ENCODE data around the gene PCF11. TPM values are rescaled to one million over a fixed set of nuclear protein-coding genes. Genes with fewer than 3 reads are reported as not detected.

PCF11 gene
- polyA plus RNA-seq, 1 donor = 43.9 TPM

DNA sequence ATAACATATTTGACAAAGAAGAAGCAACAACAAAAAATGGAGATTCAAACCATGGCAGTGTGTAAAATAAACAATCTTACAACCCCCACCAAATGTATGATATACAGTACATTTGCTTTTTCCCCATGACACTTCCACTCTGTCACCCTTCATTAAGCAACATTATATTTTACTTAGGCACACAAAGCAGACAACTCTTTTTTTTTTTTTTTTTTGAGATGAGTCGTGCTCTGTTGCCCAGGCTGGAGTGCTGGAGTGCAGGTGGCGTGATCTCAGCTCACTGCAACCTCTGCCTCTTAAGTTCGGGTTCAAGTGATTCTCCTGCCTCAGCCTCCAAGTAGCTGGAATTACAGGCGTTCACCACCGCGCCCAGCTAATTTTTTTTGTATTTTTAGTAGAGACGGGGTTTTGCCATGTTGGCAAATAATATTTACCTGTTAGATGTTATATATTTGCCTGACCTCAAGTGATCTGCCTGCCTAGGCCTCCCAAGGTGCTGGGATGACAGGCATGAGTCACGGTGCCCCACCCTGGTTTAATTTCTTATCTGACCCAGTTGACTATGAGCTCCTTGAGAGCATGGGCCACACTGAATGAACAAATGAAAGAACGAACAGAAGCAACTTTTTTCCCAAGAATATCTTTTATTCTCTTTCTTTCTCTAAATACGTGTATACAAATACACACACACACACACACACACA, 5.5 kb upstream of the PCF11 start:
- no peak for DNase-seq (ENCODE audit: low read depth)

DNA sequence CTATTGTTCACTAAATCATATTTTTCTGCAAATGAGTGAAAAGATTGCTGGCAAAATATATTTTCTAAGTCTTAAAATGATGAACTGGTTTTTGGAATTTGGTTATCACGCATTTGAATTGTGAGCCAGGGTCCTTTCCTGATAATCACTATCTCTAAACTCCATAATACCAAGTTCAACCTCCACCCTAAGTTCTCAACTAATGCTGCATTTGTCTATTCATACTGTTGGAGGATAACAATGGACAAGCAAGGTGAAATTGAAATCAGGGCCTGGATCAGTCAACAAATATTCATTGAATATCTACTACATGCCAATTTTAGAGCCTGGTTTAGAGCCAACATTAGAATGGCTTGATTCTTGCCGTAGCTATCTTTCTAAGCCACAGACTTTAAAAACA, 4.7 kb upstream of the PCF11 start:
- no peak for DNase-seq (ENCODE audit: low read depth)

DNA sequence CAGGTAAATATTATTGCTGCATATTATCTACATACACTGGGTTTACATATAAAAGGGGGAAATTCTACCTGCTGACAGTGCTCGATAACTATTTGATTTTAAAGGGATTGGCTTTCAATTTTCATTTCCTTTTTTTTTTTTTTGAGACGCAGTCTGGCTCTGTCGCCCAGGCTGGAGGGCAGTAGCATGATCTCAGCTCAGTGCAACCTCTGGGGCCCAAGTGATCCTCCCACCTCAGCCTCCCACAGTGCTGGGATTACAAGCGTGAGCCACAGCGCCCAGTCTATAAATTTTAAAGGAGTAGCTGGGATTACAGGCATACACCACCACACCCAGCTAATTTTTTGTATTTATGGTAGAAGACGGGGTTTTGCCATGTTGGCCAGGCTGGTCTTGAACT, 3.2 kb upstream of the PCF11 start:
- no peak for DNase-seq (ENCODE audit: low read depth)

DNA sequence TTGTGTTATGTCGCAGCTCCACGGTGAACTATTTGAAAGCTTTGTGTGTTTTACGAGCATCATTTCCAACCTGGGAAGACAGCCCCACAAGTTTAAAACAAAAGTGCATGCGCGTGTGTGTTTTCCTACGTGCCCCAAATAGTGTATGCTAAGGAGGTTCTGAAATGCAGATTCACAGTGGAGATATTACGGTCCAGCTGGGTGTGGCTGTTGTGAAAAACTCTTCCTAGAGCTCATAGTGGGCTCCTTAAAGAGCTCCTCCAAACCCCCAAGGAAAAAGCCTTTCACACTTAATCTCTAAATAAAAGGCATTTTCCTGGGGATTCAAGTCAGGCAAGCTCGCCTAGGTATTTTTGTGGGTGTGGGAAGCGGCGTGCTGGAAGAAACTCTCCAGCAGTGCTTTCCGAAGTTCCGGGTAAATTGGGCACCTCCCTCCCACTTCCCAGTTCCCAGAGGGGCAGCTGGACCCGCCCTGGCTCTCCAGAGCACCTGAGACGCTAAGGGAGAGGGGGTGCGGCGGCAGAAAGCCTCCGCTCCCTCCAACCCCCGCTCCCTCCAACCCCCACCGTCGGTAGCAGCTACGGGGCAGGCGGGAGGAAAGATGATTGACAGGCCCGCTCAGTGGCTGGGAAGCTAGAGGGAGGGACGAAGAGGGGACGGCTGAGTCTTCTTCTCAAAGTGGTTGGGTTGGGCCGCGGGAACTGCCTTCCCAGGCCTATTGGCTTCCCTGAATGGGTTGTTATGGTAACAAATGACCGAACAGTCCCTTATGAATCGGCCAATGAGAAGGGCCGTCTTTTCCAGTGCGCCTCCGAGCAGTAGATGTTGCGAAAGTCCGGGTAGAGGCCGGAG, 561 bp upstream of the PCF11 start:
- DNase-seq (ENCODE audit: low read depth) = peak; percentile 100

DNA sequence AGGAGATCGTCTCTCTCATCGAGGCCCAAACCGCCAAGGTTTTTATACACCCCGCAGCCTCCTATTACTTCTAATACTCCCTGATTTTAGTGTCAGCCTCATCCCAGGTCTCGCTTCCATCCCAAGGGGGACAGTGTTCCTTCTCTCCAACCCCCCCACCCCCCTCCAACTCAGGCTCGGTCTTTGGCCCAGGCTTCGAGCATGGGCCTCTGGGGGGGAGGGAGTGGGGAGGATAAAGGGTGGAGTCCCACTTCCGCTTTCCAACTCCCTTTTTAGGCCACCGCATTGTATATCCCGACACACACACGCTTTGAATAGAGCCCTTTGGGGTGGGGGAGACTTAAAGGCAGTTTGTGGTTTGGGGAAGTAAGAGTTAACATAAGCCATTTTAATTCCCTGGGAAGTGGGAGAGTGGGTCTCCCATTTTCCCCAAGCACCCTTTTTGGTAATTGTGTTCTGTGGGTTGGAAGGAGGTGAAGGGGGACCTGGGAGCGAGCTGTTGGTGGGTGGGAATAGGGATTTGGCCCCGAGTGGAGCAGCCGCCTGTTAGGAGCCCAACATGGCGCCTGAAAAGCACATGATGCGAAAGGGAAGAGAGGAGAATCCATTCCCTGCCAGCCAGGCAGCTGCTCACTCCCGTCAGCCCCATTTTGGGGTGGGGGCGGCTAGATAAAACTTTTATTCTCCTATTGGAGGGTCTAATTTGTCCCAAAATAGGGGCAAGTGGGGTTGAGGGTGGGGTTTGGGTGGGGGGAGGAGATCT, 844 bp downstream of the PCF11 start:
- DNase-seq (ENCODE audit: low read depth) = peak; percentile 47

DNA sequence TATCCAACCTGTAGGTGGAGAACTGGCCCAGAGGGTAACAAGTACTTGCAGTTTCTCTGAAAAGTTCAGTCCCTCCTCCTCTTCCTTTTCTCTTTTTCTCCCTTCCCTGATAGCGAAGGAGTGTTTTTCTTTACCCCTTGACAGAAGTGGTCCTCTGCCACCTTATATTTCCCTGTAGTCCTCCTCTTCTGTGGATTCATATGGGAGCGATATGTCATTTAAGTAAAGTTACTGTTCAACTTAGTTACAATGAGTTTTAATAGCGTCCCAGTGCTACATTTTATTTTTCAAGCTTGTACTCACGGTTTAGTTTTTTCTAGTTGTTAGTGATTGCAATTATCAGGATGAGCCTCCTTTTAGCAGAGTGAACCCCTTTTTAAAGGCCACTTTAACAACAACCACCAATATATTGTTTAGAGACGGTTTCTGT, 1.4 kb downstream of the PCF11 start:
- no peak for DNase-seq (ENCODE audit: low read depth)

DNA sequence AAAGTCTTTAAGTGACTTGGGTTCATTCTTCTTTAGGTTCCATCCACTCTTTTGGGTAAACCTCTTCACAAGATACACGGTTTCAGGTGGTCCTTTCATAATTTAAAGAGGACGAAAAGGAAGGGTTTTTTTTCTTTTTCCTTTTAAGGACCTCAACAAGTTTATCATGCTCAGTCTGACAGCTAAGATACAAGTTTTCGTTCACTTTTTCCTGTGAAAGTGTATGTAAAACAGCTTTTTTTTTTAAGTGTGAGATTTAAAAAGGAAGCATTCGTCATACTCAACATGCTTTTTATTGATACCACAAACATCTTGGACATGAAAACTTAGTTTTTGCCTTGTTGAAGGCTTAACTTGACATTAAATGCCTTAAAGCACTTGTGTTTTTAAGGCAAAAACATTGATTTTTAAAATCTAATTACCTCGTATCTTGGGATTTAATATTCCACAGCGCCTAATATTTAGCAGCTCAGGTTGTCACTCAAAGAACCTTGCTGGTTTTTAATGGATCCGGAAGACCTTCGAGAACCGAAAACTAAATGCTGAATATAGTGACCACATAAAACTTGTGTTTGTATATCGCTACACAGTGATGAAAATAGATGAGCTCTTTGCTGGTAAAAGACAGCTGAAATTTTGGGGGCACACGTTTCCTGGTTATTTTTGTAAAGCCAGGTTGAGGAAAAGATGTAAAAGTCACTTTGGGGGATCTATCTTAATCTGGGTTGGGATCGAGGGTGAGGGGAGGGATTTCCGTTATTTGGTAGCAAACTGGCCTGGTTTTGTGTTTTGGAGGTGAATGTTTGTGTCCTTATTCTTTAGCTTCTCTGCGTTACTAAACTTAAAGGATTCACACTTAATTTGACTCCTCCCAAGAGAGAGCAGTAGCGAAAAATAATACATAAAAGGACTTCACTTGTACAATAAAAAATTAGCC, 2.3 kb downstream of the PCF11 start:
- no peak for DNase-seq (ENCODE audit: low read depth)

DNA sequence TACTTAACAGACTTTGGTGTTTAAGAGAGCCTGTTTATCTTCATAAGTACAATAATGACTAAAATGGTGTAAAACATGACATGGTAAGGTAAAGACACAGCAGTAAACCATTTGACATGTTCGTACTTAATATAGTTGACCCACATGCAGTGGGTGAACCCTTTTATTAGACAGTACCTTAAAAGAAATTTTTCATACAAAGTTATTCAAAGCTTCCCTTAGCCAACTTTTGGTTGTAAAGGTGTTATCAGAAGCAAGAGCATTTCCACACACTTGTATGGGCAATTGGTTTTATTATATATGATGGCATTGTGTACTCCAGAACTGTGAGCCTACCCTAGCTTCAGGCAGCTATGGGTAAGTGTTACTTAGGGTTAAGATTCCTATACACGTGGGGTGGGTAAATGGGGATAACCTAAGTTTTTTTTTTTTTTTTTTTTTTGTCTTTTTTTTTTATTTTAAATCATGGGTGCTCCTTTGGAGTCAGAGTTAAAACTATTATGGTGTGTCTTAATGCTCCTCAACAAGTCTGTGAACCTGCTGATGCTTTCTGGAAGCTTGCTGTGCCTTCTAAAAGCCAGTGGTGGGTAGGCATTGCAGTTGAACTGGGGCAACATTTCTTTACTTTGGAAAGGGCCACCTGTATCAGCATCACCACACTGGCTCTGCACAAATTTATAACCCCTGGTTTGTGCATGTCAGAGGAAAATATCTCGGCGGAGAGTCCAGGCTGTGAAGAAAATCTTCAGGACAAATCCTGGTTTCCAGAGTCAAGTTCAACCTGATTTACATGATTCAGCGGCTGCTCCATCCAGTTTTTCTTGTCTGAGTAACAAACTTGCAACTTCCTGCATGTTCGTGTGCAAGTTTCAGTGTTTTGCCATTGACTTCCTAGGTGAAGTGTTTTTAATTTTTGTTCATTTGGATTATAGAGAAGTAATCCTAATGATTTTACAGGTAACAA, 3.3 kb downstream of the PCF11 start:
- DNase-seq (ENCODE audit: low read depth) = no peak

DNA sequence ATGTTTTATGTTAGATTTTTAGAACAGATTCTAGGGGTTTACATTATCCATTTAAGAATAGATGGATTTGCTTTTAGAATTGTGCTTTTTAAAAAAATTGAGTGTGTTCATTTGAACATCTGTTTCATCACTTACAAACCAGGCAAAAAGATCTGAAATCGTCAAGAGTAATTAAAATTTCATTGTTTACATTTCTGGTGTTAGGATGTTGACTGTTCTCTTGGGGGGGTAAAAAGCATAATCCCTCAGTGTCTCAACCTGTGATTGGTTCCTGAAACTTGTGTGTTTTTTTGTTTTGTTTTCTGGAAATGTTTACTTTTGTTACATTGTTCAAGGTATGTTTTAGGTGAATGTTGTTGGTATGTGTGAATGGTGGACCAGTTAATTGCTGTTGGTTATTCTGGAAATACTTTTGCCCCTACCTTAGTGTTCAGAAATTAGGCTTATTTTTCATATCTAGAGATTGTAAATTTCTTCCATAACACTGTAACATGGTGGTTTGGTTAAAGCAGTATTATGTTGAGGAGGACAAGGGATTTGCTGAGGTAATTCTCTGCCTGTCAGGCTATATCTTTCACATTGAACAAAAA, 4.8 kb downstream of the PCF11 start:
- no peak for DNase-seq (ENCODE audit: low read depth)

DNA sequence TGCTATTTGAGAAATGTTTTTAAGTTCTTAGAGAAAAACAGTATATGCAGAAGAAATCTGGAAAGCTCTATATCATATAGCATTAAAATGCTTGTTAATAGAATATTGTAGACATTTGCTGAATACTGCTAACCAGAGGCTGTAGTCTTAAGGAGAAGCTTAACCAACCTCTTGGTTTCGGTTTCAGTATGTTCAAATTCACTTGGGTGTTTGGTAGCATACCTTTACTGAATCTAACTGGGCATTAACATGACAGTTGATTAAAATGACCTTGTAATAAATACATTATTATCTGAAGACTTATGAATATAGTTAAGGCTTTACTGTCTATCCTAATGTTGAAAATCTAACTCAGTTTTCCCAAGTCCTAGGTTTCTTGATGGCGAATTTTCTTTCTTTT, 5.4 kb downstream of the PCF11 start:
- DNase-seq (ENCODE audit: low read depth) = no peak

DNA sequence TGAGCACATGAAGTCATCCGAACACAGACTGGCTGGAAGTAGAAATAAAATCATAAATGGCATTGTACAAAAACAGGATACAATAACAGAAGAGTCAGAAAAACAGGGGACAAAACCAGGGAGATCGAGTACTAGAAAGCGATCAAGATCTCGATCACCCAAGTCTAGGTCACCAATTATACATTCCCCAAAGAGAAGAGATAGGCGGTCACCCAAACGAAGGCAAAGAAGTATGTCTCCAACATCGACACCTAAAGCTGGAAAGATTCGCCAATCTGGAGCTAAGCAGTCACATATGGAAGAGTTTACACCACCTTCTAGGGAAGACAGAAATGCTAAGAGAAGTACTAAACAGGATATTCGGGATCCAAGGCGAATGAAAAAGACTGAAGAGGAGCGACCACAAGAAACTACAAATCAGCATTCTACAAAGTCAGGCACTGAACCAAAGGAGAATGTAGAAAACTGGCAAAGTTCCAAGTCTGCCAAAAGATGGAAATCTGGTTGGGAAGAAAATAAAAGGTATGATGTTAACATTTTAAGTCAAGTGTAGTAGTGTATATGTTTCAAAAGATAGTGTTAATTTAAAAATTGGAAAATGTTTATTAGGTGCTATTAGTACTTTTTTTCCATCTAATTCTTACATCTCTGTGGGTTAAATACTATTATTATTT, 9.4 kb downstream of the PCF11 start:
- DNase-seq (ENCODE audit: low read depth) = no peak

DNA sequence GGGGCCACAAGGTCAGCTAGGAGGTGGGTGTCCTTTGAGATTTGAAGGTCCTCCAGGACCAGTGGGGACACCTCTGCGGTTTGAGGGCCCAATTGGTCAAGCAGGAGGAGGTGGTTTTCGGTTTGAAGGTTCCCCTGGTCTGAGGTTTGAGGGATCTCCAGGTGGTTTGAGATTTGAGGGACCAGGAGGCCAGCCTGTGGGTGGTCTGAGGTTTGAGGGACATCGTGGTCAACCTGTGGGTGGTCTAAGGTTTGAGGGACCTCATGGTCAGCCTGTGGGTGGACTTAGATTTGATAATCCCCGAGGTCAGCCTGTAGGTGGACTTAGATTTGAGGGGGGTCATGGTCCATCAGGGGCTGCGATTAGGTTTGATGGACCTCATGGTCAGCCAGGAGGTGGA, 11.8 kb downstream of the PCF11 start:
- DNase-seq (ENCODE audit: low read depth) = no peak

DNA sequence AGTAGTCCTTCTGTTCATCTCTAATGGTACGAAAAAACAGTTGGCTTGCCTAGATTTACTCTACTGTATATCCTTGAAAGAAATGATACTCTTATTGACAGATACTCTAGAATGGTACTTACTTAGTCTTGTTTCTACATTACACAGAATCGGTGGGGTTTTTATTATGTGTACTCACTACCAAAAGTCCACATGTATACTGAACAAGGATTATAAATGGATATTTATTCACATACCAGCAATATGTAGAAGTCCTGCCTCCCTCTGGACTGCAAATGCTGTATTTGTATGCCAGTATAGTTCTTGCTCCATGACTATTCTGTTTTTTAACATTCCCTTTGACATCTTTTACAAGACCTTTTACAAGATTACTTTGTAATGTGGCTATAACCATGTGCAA, 13.9 kb downstream of the PCF11 start:
- no peak for DNase-seq (ENCODE audit: low read depth)

DNA sequence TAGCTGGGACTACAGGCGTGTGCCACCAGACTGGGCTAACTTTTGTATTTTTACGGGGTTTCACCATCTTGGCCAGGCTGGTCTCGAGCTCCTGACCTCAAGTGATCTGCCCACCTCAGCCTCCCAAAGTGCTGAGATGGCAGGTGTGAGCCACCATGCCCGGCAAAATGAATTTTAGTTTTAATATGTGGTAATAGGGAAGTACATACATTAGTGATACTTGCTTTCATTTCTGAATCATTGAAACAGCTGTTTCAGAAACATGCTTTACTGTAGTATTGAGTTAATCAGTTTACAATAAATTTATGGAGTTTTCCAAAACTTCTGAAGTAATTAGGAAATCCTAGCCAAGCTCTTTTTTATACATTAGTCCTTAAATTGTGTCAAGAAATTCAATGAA, 15.6 kb downstream of the PCF11 start:
- DNase-seq (ENCODE audit: low read depth) = no peak

DNA sequence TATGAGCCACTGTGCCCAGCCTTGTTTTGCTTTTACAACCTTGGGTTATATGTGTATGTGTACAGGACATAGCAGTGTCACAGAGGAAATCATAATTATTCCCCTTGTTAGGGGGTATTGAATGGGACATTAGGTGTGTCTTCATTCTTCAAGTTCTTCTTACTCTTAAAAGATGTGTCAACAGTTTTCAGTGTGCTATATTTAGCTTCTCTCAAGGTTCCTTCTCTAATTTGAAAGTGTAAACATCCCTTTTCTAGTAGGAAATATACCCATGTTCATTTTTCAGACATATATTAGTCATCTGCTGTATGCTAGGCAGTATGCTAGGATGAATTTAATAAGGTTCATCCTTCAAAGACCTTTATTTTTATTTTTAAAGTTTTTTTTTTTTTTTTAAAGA, 17.1 kb downstream of the PCF11 start:
- no peak for DNase-seq (ENCODE audit: low read depth)

DNA sequence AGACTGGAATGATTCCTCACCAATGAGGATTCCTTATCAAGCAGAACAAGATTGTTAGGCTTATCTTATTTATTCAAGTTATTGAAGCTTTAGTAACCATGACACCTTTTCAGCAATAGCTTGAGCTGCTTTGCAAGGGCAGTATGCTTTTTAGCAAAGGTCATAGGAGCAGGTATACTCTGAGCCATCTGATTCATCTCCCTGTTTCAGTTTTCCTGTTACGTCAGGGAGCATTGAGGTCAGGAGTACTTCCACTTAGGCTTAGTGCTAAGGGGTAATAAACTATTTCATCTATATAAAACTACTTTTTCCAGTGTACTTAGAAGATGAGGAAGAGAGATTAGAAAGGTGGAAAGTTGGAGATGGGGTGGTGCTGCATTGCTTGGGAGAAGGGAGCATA, 18.9 kb downstream of the PCF11 start:
- no peak for DNase-seq (ENCODE audit: low read depth)

DNA sequence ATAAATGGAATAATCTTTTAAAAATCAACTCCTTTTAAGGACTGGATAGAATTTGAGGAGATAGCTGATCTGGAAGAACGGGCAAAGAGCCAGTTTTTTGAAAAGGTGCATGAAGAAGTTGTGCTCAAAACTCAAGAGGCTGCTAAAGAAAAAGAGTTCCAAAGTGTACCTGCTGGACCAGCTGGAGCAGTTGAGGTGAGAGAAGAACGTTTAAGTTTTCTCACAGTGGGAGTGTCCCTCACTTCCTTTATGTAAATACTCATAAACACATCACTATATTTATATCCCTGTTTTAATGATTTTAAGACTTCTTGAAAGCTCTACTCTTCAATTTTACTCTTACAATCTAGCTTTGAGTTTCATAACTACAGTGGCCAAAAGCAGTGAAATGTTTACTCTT, 24.9 kb downstream of the PCF11 start:
- DNase-seq (ENCODE audit: low read depth) = no peak

DNA sequence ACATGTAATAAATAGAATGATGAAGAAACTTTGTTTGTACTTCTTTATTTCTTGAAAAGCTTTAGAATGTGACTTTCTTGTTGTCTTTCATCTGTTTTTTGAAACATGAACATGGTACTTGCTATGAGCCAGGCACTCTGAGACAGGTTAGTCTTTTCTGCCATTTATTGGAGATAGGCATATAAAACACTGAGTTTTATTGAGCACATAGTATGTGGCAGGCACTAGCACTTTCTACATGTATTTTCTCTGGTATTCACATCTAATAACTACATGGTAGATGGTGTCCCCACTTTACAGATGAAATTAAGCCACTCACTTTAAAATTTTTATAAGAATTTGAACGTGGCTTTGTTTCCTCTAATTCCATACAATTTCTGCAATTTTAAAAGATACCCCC, 28.8 kb downstream of the PCF11 start:
- DNase-seq (ENCODE audit: low read depth) = no peak

DNA sequence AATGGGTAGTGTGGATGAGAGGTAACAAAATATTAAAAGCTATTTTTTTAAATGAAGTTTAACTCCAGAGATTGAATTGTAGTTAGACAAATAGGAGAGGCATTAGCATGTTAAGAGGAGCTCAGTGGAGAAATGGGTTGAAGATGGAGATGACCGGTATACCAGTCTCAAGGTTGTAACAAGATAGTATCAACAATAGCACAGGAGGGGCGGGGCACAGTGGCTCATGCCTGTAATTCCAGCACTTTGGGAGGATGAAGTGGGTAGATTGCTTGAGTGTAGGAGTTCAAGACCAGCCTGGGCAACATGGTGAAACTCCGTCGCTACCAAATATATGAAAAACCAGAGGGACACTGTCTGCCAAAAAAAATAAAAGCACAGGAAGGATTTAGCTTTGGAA, 30.5 kb downstream of the PCF11 start:
- no peak for DNase-seq (ENCODE audit: low read depth)

All from forelimb muscle (tissue), 1 donor.